Sigmoid colon (tissue), 7 donors: ENCODE measurements around the gene BRIP1. TPM values are rescaled to one million over a fixed set of nuclear protein-coding genes. Genes with fewer than 3 reads are reported as not detected.
"Not testable (repeated sequence)": the region's sequence is repeated elsewhere in the genome, so short reads cannot be mapped to it uniquely, and the experiment has no call there.

Source experiments
- DNase-seq: peaks from one replicate; pipeline ENCODE4 v3.0.0-alpha.2; 2019
- H3K27ac ChIP-seq, 4 donors: fragments of 200-600 bp; sonication (generic); one replicate each; pipeline ENCODE4 v1.5.1; 2016 to 2019; ENCODE audit warnings: mild to moderate bottlenecking in 1 of 4
- H3K27me3 ChIP-seq, 3 donors: fragments of 200-600 bp; sonication (generic); one replicate each; pipeline ENCODE4 v1.5.1; 2019; ENCODE audit warnings: mild to moderate bottlenecking in 1 of 3
- H3K36me3 ChIP-seq, 4 donors: fragments of 200-600 bp; sonication (generic); one replicate each; pipeline ENCODE4 v1.5.1; 2016 to 2019
- H3K4me1 ChIP-seq, 4 donors: fragments of 200-600 bp; sonication (generic); one replicate each; pipeline ENCODE4 v1.5.1; 2017 to 2019
- H3K4me3 ChIP-seq, 4 donors: fragments of 200-600 bp; sonication (generic); one replicate each; pipeline ENCODE4 v1.5.1; 2017 to 2019; ENCODE audit warnings: mild to moderate bottlenecking in 2 of 4, moderate library complexity in 1 of 4
- H3K9me3 ChIP-seq, 4 donors: fragments of 200-600 bp in 3 of 4; sonication (generic) in 3 of 4; one replicate each; pipeline versions ENCODE4 v1.5.1 to v1.6.1; 2013 to 2019
- CTCF ChIP-seq, 4 experiments: fragments of 450-650 bp in 3 of 4; fragments of 200-600 bp in 1 of 4; IDR thresholded peaks; one replicate each; pipeline ENCODE4 v1.5.1; 2016 to 2019; ENCODE audit warnings: antibody characterized with exemption in 4 of 4, mild to moderate bottlenecking in 3 of 4, moderate library complexity in 2 of 4
- EP300 ChIP-seq, 4 donors: sonication (generic); formaldehyde crosslinking; IDR thresholded peaks; one replicate each; pipeline ENCODE4 v1.6.1; 2017; ENCODE audit warnings: antibody characterized with exemption in 4 of 4
- POLR2A ChIP-seq, 2 donors: fragments of 450-650 bp; IDR thresholded peaks; one replicate each; pipeline ENCODE4 v1.6.1; 2016; ENCODE audit warnings: antibody characterized with exemption in 2 of 2, mild to moderate bottlenecking in 2 of 2, moderate library complexity in 2 of 2
- POLR2AphosphoS5 ChIP-seq, 4 donors: sonication (generic); formaldehyde crosslinking; IDR thresholded peaks; one replicate each; pipeline ENCODE4 v1.6.1; 2017; ENCODE audit warnings: antibody characterized with exemption in 4 of 4
- WGBS, 2 donors: extraction: QIAGEN DNeasy Blood & Tissue Kit; methylation state at CpG; one replicate each; pipeline ENCODE4 v1.1.7; 2013; 5-methylcytosine and 5-hydroxymethylcytosine counted together
- intact Hi-C: fragments of 100-400 bp; cut with DNase I; formaldehyde crosslinking; loops from one replicate; pipeline ENCODE4 v1.15.1; 2023
- polyA plus RNA-seq, 3 donors: library from polyadenylated mRNA; stranded (reverse); fragments of 200-250 nt; gene quantifications; one replicate each; pipeline ENCODE4 v1.2.3, GENCODE V29; 2013
- total RNA-seq, 4 donors: library from RNA; depleted of rRNA; stranded (reverse); fragments of >200 nt; gene quantifications; one replicate each; pipeline ENCODE4 v1.1.0, GENCODE V29; 2016
- donor health status: healthy with polysubstance abuse.
- donor health status: Bipolar disorder and iron deficiency.
- donor health status: healthy.

BRIP1 gene
- total and polyA plus RNA-seq, 7 donors: under 0.01 to 1.5 (median 0.41) TPM; not detected in 1

- no peak for TF ChIP-seq POLR2A (IDR thresholded peaks at IDR 0.05)
- TF ChIP-seq POLR2AphosphoS5 (IDR thresholded peaks at IDR 0.05): no peak
- TF ChIP-seq EP300 (IDR thresholded peaks at IDR 0.05): no peak
- TF ChIP-seq CTCF (IDR thresholded peaks at IDR 0.05): no peak
- Histone ChIP-seq H3K27me3 (no peaks in the 10 kb centered on the region), H3K27ac (no peak overlapping the region), H3K4me1 (no peaks in the 10 kb centered on the region), H3K4me3 (no peak overlapping the region), H3K9me3 (no peaks in the 10 kb centered on the region), H3K36me3 (no peaks in the 10 kb centered on the region)
- no peak for DNase-seq
- WGBS, 2 donors: 98% methylated on average over 5 of the region's 5 CpGs
- intact Hi-C loops: no loop called here
Observed at GRCh38 chr17:61684818-61685217, 178.5 kb downstream of the BRIP1 start.

- H3K9me3 ChIP-seq: no peaks in the 10 kb centered on the region
- DNase-seq: no peak
- no peak overlapping the region for H3K4me3 ChIP-seq
- no peak overlapping the region for H3K27ac ChIP-seq
- H3K27me3 ChIP-seq: no peaks in the 10 kb centered on the region
- TF ChIP-seq CTCF (IDR thresholded peaks at IDR 0.05) (no peak), POLR2AphosphoS5 (IDR thresholded peaks at IDR 0.05) (no peak), EP300 (IDR thresholded peaks at IDR 0.05) (no peak)
- intact Hi-C loops: no loop called here
- H3K4me1 ChIP-seq: no peaks in the 10 kb centered on the region
- 89 to 94% methylated on average over 1 of the region's 1 CpG for WGBS, 2 donors
- no peaks in the 10 kb centered on the region for H3K36me3 ChIP-seq
Observed at GRCh38 chr17:61684172-61684571, 179.2 kb downstream of the BRIP1 start.

- TF ChIP-seq CTCF (IDR thresholded peaks at IDR 0.05): no peak
- TF ChIP-seq EP300 (IDR thresholded peaks at IDR 0.05): no peak
- TF ChIP-seq POLR2A (IDR thresholded peaks at IDR 0.05): no peak
- TF ChIP-seq POLR2AphosphoS5 (IDR thresholded peaks at IDR 0.05): no peak
- no peaks in the 10 kb centered on the region for H3K27me3 ChIP-seq
- H3K36me3 ChIP-seq: no peaks in the 10 kb centered on the region
- intact Hi-C loops: no loop called here
- no peak for DNase-seq
- 87 to 94% methylated on average over 2 of the region's 2 CpGs for WGBS, 2 donors
- H3K4me3 ChIP-seq: no peak overlapping the region
- no peaks in the 10 kb centered on the region for H3K9me3 ChIP-seq
- H3K4me1 ChIP-seq: no peaks in the 10 kb centered on the region
- H3K27ac ChIP-seq: no peak overlapping the region
Observed at GRCh38 chr17:61683466-61683865, 179.9 kb downstream of the BRIP1 start.

- H3K4me1 ChIP-seq: no peaks in the 10 kb centered on the region
- WGBS, 2 donors: 96% methylated on average over 10 of the region's 10 CpGs
- no peak for DNase-seq
- no peak overlapping the region for H3K27ac ChIP-seq
- TF ChIP-seq EP300 (IDR thresholded peaks at IDR 0.05) (no peak), POLR2AphosphoS5 (IDR thresholded peaks at IDR 0.05) (no peak), CTCF (IDR thresholded peaks at IDR 0.05) (no peak), POLR2A (IDR thresholded peaks at IDR 0.05) (no peak)
- no peak overlapping the region for H3K4me3 ChIP-seq
- intact Hi-C loops: no loop called here
- no peaks in the 10 kb centered on the region for H3K36me3 ChIP-seq
- H3K27me3 ChIP-seq: no peaks in the 10 kb centered on the region
- no peaks in the 10 kb centered on the region for H3K9me3 ChIP-seq
Observed at GRCh38 chr17:61680921-61681320, 182.4 kb downstream of the BRIP1 start.

- no peak for DNase-seq
- Histone ChIP-seq H3K27ac (no peak overlapping the region), H3K36me3 (no peaks in the 10 kb centered on the region), H3K9me3 (peaks cover 0 to 1% (median 0%) of the 10 kb centered on the region in 4 donors), H3K4me3 (no peak overlapping the region), H3K27me3 (no peaks in the 10 kb centered on the region), H3K4me1 (no peaks in the 10 kb centered on the region)
- TF ChIP-seq POLR2A (IDR thresholded peaks at IDR 0.05) (no peak), EP300 (IDR thresholded peaks at IDR 0.05) (no peak), CTCF (IDR thresholded peaks at IDR 0.05) (no peak), POLR2AphosphoS5 (IDR thresholded peaks at IDR 0.05) (no peak)
- intact Hi-C loops: no loop called here
- 43 to 77% methylated on average over 1 of the region's 1 CpG for WGBS, 2 donors
Observed at GRCh38 chr17:61678339-61678738, 185.0 kb downstream of the BRIP1 start.

- WGBS, 2 donors: 67 to 82% methylated on average over 7 of the region's 7 CpGs
- H3K4me1 ChIP-seq, H3K4me3 ChIP-seq, intact Hi-C loops, H3K36me3 ChIP-seq, H3K27me3 ChIP-seq, H3K9me3 ChIP-seq, DNase-seq, H3K27ac ChIP-seq: not testable (repeated sequence)
Observed at GRCh38 chr17:61677150-61677811, 186.0 kb downstream of the BRIP1 start.

GRCh38 chr17:61676522-61676921 lies 186.8 kb downstream of the BRIP1 start:
- H3K27me3 ChIP-seq, H3K27ac ChIP-seq, DNase-seq, H3K36me3 ChIP-seq, H3K4me3 ChIP-seq, intact Hi-C loops, H3K9me3 ChIP-seq, H3K4me1 ChIP-seq: not testable (repeated sequence)
